Measurements from ENCODE around the gene PILRB.
"Not testable (repeated sequence)": the region's sequence is repeated elsewhere in the genome, so short reads cannot be mapped to it uniquely, and the experiment has no call there.

Gene PILRB

DNA sequence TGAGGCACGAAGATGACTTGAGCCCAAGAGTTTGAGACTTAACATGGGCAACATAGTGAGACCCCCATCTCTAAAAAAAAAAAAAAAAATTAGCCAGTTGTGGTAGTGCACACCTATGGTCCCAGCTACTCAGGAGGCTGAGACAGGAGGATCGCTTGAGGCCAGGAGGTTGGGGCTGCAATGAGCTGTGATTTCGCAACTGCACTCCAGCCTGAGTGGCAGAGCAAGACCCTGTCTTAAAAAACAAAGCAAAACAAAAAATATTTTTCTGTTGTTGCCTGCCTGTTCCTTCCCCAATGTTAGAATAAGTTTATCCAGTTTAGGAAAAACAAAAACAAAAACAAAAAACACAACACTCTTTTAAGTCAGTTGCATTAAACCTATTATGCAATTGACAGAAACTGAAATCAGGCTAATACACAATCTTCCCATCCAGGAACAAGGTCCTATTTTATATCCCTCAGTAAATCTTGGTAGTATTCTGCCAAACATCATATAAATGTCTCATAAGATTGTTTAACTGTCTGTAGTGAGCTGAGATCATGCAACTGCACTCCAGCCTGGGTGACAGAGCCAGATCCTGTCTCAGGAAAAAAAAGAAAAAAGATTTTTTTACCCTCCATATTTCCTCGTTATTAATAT lies 20.3 kb downstream of the PILRB start:
- Mint-ChIP-seq H3K27me3 (no peaks in the 10 kb centered on the region), H3K4me1 (ENCODE audit: low read depth) (peaks cover 14% of the 10 kb centered on the region), H3K9me3 (no peaks in the 10 kb centered on the region), H3K36me3 (ENCODE audit: low read depth) (no peaks in the 10 kb centered on the region), H3K4me3 (no peak overlapping the region), H3K27ac (no peak overlapping the region)
- DNase-seq, result no peak

DNA sequence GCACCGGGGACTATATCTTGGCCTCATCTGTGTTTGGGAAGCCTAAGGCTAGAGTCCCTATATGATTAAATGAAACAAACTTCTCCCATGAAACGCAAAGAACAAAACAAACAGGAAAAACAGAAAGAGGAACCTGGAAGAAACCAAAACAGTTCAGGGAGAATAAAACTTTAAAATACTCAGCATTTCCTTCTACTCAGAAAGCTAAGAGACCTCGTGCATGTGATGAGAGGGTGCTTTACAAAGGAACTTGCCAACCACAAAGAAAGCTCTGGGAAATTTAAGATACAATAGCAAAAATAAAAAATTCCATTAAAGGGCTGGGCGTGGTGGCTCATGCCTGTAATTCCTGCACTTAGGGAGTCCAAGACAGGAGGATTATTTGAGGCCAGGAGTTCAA lies 22.3 kb downstream of the PILRB start:
- H3K27me3 Mint-ChIP-seq, result no peaks in the 10 kb centered on the region
- H3K9me3 Mint-ChIP-seq, result no peaks in the 10 kb centered on the region
- no peak for DNase-seq
- peaks cover 11% of the 10 kb centered on the region for H3K4me1 Mint-ChIP-seq (ENCODE audit: low read depth)
- H3K4me3 Mint-ChIP-seq, result no peak overlapping the region
- no peak overlapping the region for H3K27ac Mint-ChIP-seq
- no peaks in the 10 kb centered on the region for H3K36me3 Mint-ChIP-seq (ENCODE audit: low read depth)

DNA sequence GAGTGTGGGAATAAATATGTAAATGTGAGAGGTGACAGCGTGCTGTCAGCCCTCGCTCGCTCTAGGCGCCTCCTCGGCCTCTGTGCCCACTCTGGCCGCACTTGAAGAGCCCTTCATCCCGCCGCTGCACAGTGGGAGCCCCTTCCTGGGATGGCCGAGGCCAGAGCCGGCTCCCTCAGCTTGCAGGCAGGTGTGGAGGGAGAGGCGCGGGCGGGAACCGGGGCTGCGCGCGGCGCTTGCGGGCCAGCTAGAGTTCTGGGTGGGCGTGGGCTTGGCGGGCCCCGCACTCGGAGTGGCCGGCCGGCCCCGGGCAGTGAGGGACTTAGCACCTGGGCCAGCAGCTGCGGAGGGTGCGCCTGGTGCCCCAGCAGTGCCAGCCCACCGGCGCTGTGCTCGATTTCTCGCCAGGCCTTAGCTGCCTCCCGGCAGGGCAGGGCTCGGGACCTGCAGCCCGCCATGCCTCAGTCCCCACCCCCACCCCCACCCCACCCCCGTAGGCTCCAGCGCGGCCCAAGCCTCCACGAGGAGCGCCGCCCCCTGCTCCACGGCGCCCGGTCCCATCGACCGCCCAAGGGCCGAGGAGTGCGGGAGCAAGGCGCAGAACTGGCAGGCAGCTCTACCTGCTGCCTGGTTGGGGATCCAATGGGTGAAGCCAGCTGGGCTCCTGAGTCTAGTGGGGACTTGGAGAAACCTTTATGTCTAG lies 23.8 kb downstream of the PILRB start:
- H3K27ac Mint-ChIP-seq; H3K36me3 Mint-ChIP-seq (ENCODE audit: low read depth); H3K4me3 Mint-ChIP-seq; H3K27me3 Mint-ChIP-seq; H3K9me3 Mint-ChIP-seq; DNase-seq: not testable (repeated sequence)
- H3K4me1 Mint-ChIP-seq (ENCODE audit: low read depth), result peaks cover 11% of the 10 kb centered on the region

DNA sequence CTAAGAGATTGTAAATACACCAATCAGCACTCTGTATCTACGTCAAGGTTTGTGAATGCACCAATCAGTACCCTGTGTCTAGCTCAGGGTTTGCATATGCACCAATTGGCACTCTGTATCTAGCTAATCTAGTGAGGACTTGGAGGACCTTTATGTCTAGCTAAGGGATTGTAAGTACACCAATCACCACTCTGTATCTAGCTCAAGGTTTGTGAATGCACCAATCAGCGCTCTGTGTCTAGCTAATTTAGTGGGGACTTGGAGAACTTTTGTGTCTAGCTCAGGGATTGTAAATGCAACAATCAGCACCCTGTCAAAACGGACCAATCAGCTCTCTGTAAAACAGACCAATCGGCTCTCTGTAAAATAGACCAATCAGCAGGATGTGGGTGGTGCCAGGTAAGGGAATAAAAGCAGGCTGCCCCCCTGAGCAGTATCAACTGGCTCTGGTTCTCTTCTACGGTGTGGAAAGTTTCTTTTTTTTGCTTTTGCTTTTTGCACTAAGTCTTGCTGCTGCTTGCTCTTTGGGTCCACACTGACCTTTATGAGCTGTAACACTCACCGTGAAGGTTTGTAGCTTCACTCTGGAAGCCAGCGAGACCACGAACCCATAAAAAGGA lies 24.4 kb downstream of the PILRB start:
- H3K27me3 Mint-ChIP-seq; H3K9me3 Mint-ChIP-seq; H3K4me3 Mint-ChIP-seq; H3K27ac Mint-ChIP-seq; DNase-seq; H3K36me3 Mint-ChIP-seq (ENCODE audit: low read depth): not testable (repeated sequence)
- peaks cover 11% of the 10 kb centered on the region for H3K4me1 Mint-ChIP-seq (ENCODE audit: low read depth)

DNA sequence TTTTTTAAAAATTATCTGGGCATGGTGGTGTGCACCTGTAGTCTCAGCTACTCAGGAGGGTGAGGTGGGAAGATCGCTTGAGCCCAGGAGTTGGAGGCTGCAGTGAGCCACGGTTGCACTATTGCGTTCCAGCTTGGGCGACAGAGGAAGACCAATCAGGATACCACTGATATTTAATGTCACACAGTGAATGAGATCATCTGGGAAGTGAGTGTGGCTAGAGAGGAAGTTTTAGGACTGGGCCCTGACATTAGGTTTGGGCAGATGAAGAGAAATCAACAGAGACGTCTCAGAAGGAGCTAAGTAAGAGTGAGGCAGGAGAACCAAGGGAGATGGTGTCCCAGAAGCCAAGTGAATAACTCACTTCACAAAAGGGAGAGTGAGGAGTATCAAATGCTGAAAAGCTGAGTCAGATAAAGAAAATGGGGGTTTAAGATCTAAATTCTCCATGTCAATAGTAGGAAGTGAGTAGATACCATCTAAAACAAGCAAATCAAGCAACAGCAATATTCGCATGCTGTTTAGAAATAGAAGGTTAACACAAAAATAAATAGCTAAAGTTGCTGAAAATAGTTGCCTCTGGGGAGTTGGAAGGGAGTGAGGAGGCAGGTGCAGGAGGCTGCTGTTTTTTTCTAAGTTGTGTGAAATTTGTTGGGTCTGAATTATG lies 26.8 kb downstream of the PILRB start:
- Mint-ChIP-seq H3K27ac (no peak overlapping the region), H3K4me1 (ENCODE audit: low read depth) (peaks cover 11% of the 10 kb centered on the region), H3K36me3 (ENCODE audit: low read depth) (no peaks in the 10 kb centered on the region), H3K9me3 (no peaks in the 10 kb centered on the region), H3K4me3 (no peak overlapping the region), H3K27me3 (peaks cover 5% of the 10 kb centered on the region)
- DNase-seq, result no peak

DNA sequence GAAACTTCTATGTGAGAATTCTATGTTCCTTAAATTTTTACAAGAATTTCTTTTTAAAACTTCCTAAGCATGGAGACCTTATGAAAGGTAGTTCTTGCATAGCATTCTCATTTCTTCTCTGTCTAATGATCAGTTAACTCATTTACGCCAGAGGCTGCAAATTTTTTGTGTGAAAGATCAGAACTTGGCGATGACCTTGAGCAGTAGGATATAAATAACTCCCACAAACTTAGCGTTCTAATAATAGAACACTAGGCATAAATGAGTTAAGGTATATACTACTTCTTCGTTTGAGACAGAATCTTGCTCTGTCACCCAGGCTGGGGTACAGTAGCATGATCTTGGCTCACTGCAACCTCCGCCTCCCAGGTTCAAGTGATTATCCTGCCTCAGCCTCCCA lies 29.0 kb downstream of the PILRB start:
- no peaks in the 10 kb centered on the region for H3K36me3 Mint-ChIP-seq (ENCODE audit: low read depth)
- DNase-seq, result no peak
- H3K4me1 Mint-ChIP-seq (ENCODE audit: low read depth), result peaks cover 11% of the 10 kb centered on the region
- H3K4me3 Mint-ChIP-seq, result no peak overlapping the region
- H3K27me3 Mint-ChIP-seq, result peaks cover 14% of the 10 kb centered on the region
- H3K9me3 Mint-ChIP-seq, result no peaks in the 10 kb centered on the region
- no peak overlapping the region for H3K27ac Mint-ChIP-seq

DNA sequence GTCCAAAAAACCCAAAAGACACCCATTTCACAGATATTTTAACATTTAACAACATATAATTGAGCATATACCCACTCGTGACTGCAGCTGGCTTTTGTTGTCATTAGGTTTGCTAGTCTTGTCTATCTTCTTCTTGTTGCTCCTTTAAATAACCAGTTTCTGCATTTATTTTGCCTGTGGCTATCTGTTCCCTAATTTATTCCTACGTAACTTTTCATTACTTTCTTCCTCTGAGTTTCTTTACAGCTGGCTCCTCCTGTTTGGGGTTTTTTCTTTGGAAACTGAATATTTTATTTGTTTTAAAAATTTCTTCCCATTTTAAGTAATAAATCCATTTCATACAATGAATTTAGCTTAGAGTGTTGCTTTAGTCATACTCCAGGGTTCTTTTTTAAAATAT lies 29.8 kb downstream of the PILRB start:
- H3K4me1 Mint-ChIP-seq (ENCODE audit: low read depth), result peaks cover 7% of the 10 kb centered on the region
- no peaks in the 10 kb centered on the region for H3K9me3 Mint-ChIP-seq
- H3K27me3 Mint-ChIP-seq, result peaks cover 19% of the 10 kb centered on the region
- DNase-seq, result no peak
- no peak overlapping the region for H3K27ac Mint-ChIP-seq
- no peak overlapping the region for H3K4me3 Mint-ChIP-seq
- no peaks in the 10 kb centered on the region for H3K36me3 Mint-ChIP-seq (ENCODE audit: low read depth)

DNA sequence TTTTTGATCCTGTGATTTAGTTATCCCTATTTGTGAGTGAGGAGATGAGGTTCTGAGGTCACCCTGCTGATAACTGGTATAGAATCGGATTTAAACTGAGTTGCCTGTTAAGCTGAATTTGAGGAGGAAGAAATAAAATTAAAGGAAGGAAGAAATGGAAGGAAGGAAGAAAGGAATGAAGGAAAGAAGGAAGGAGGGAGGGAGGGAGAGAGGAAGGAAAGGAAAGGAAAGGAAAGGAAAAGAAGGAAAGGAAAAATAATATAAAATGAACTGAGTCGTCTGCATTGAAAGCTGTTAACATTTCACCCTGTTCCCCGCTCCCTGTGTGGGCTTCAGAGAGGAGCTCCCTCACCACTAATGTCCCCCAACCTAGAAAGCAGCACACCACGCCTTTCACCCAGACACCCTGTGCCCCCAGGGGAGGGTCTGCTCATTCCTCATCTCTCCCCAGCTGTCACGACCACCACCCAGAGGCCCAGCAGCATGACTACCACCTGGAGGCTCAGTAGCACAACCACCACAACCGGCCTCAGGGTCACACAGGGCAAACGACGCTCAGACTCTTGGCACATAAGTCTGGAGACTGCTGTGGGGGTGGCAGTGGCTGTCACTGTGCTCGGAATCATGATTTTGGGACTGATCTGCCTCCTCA lies 31.6 kb downstream of the PILRB start:
- Mint-ChIP-seq H3K4me3 (no peak overlapping the region), H3K27ac (no peak overlapping the region), H3K27me3 (peaks cover 19% of the 10 kb centered on the region), H3K4me1 (ENCODE audit: low read depth) (peaks cover 6% of the 10 kb centered on the region), H3K36me3 (ENCODE audit: low read depth) (no peaks in the 10 kb centered on the region), H3K9me3 (no peaks in the 10 kb centered on the region)
- DNase-seq, result no peak

DNA sequence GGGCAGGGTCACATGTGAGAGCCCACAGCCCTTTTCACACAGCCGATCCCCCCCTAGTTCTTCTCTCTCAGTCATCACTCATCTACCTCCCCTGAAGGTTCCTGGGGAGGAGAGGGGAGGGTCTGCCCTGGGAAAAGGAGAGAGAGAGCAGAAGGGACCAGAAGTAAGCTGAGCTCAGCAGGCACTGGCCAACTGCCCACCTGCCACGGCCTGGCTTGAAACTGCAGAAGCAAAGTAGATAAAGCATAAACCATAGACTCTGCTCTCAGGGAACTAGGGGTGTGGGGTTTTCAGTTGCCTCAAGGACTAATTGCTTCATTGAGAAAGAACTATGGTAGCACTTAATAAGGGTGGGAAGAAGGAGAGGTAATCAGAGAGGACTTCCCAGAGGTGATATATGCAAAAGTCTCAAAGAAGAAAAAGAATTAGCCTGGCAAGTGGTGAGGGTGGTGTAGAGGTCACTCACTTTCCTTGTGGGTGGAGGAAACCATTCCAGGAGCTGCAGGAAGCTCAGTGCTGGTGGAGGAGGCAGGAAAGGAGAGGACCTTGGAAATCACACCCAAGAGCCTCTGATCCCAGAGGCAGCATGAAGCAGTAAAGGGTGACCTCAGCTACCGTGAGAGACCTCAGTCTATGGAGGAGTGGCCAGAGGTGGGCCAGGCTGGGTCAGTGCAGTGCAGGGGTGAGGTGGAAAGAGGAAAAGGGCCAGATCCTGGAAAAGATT lies 32.5 kb downstream of the PILRB start:
- Mint-ChIP-seq H3K4me3 (no peak overlapping the region), H3K4me1 (ENCODE audit: low read depth) (peaks cover 3% of the 10 kb centered on the region), H3K27me3 (peaks cover 19% of the 10 kb centered on the region), H3K9me3 (no peaks in the 10 kb centered on the region), H3K27ac (no peak overlapping the region), H3K36me3 (ENCODE audit: low read depth) (no peaks in the 10 kb centered on the region)
- no peak for DNase-seq

DNA sequence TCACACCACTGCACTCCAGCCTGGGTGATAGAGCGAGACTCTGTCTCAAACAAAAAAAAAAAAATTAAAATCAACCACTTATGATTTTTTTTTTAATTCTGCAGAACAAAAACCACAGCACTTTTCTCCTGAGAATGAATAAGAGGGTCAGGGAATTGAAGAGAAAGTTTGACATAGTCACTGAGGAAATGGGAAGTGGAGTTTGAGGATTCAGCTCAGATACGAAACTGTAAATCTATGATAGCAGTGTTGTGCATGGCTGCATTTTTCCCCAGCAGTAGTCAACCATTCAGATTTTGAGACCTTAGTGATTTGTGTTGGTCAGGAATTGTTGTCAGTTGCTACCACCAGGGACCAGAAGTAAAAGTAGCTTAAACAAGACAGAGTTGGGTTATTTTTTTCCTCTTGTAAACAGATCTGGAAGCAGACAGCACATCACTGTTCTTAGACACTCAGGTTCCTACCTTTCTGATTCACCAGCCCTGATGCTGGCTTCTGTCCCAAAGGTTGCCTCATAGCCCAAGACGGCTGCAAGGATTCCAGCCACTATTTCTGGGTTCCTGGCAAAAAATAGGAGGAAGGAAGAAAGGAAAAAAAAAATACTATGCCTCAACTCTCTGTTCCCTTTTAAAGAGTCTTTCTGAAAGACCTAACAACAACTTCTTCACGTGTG lies 35.5 kb downstream of the PILRB start:
- H3K36me3 Mint-ChIP-seq (ENCODE audit: low read depth), result no peaks in the 10 kb centered on the region
- no peak overlapping the region for H3K4me3 Mint-ChIP-seq
- H3K27me3 Mint-ChIP-seq, result peaks cover 19% of the 10 kb centered on the region
- no peak overlapping the region for H3K27ac Mint-ChIP-seq
- H3K9me3 Mint-ChIP-seq, result no peaks in the 10 kb centered on the region
- no peak for DNase-seq
- H3K4me1 Mint-ChIP-seq (ENCODE audit: low read depth), result peaks cover 25% of the 10 kb centered on the region

DNA sequence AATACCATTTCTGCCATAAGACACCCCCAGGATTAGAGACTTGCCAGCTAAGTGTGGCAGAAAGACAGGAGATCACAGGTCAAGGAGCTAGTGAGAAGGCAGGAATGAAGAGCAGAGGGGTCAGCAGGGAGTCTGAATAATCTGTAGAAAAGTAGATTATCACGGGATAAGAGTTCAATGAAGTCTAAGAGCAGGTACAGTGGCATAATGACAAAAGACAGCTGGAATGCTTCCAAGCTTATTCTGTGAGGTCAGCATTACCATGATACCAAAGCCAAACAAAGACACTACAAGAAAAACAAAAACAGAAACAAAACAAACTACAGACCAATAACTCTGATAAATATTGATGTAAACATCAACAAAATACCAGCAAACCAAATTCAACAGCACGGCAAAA lies 36.2 kb downstream of the PILRB start:
- Mint-ChIP-seq H3K36me3 (ENCODE audit: low read depth) (no peaks in the 10 kb centered on the region), H3K27me3 (peaks cover 22% of the 10 kb centered on the region), H3K27ac (no peak overlapping the region), H3K4me3 (no peak overlapping the region), H3K4me1 (ENCODE audit: low read depth) (peaks cover 28% of the 10 kb centered on the region), H3K9me3 (no peaks in the 10 kb centered on the region)
- DNase-seq, result no peak

DNA sequence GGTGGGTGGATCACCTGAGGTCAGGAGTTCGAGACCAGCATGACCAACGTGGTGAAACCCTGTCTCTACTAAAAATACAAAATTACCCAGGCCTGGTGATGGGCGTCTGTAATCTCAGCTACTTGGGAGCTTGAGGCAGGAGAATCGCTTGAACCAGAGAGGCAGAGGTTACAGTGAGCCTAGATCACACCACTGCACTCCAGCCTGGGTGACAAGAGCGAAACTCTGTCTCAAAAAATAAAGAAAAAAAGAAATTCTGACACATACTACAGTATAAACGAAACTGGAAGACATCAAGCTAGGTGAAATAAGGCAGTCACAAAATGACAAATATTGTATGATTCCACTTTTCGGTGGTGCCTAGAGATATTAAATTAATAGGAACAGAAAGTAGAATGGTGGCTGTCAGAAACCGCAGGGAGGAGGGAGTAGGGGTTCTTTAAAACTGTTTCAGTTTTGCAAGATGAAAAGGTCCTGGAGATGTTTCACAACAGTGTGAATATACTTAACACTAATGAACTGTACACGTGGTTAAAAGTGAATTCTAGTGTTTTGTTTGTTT lies 38.6 kb downstream of the PILRB start:
- Mint-ChIP-seq H3K4me1 (ENCODE audit: low read depth) (peaks cover 28% of the 10 kb centered on the region), H3K36me3 (ENCODE audit: low read depth) (no peaks in the 10 kb centered on the region), H3K27me3 (peaks cover 8% of the 10 kb centered on the region), H3K9me3 (no peaks in the 10 kb centered on the region), H3K4me3 (peak overlapping the region; percentile 30), H3K27ac (peak overlapping the region; percentile 86)
- DNase-seq, result peak; percentile 55

DNA sequence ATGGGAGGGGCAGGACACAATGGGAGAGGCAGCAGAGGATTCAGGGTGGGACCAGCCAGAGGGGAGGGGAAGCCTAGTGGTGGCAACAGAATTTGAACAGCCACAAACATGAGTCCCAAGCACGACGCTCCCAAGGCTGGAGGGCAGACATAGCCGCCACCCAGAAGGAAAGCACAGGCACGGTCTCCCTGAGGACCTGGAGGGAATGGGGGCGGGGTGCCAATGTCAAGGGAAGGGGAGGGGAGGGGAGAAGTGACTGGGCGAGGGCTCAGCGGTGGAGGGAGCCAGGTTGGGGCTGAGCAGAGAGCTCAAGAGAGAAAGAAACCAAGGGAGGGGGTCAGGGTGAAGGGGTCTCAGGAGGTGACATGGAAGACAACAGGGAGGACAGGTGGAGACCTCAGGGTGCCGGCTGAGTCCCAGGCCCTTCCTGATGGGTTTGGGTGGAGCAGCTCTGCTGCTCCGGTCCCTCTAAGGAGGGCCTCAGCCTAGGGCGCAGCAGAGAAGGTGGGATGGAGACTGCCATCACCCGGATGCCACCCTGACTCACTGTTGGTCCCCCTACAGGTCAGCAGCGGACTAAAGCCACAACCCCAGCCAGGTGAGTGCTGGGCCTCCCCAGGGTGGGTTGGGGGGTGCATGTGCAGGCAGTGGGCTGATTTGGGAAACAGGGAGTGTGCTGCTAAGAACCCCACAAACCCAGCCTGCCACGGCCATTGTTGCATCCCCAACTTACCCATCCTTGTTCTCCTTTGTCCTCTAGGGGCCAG lies 39.6 kb downstream of the PILRB start:
- H3K27me3 Mint-ChIP-seq, result peaks cover 4% of the 10 kb centered on the region
- DNase-seq, result no peak
- H3K9me3 Mint-ChIP-seq, result no peaks in the 10 kb centered on the region
- H3K36me3 Mint-ChIP-seq (ENCODE audit: low read depth), result no peaks in the 10 kb centered on the region
- H3K27ac Mint-ChIP-seq, result peak overlapping the region; percentile 86
- peak overlapping the region; percentile 27 for H3K4me3 Mint-ChIP-seq
- H3K4me1 Mint-ChIP-seq (ENCODE audit: low read depth), result peaks cover 28% of the 10 kb centered on the region

All from activated T-cell treated with anti-CD3 and anti-CD28 coated beads, Interleukin-2, amount 50 U/mL, for 24 hours (primary cell).